Fibroblast of villous mesenchyme (primary cell): Measurements from ENCODE around the gene TRPM2. TPM values are rescaled to one million over a fixed set of nuclear protein-coding genes. Genes with fewer than 3 reads are reported as not detected.

Experiments
- DNase-seq: peaks from one replicate; pipeline ENCODE4 v3.0.0-alpha.2; 2010; ENCODE audit warnings: low read depth
- H3K4me3 ChIP-seq: 2 replicates; pipeline ENCODE4 v1.5.1; 2011; ENCODE audit warnings: low read depth, mild to moderate bottlenecking, low read length
- CTCF ChIP-seq: IDR thresholded peaks from 2 replicates; pipeline ENCODE4 v1.5.1; 2012; ENCODE audit warnings: low read depth, mild to moderate bottlenecking, low read length; ENCODE audit not compliant: insufficient read depth
- total RNA-seq: library from RNA; depleted of rRNA; stranded (reverse); fragments of >200 nt; gene quantifications from 2 replicates; pipeline ENCODE4 v1.2.3, GENCODE V29; 2012

The TRPM2 gene
- total RNA-seq, 1 donor: under 0.01 TPM

DNA sequence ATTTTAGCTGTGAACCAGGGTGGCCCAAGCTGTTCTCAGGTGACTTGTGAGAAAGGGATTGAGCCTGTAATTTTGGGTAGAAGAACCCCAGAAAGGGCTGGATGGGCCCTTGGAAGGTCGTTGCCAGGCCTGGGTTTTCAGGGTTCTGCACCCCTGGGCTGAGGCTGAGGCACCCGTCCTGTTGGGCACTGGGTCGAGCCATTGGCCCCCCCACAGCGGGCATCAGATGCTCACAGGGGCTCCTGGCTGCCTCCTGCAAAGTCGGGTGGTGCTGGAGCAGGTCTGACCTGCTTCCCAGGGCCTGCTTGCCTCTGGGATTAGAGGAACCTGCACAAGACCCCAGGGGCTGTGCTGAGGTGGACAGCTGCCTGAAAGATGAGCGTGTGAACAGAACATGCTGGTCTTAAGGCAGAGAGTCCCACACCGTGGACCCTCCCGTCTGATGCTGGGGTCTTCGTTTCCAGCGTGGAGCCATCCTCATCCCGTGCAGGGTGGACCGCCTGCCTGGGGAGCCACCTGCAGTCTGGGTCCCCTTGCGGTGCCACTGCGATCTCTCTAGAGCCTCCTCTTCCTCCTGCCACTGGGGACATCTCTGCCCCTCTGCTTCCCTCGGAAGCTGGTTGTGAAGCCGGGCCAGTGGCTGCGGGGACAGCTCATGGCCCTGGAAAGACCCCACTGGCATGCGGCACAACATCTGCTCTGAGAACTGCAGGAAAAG is 1.7 kb upstream of the TRPM2 start:
- H3K4me3 ChIP-seq: no peak overlapping the region
- no peak for TF ChIP-seq CTCF
- DNase-seq: no peak

DNA sequence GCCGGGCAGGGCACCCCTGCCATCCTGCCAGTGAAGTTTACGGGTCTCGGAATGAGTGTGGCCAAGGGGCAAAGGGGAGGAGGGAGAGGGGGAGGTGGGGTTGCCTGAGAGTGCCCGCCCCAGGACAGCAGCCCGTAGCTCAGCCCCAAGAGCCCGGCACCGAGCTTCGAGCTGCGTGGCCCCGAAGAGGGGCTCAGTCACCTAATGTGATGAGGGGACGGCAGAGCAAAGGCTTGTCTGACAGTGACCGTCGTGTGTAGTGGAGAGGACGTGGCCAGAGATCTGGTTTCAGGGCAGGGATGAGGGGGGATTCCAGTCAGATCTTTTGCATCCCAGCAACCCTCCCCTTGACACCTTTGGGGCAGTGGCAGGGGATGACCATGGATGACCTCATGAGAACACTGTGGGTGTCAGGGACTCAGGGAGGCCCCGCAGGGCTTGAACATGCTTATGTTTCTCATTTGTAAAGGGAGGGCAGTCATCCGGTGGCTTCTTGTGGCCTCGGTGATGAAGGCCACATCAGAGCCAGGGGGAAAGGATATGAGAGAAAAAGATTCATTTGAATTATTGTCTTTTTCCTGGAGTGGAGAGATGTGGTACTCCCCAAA is 1.1 kb upstream of the TRPM2 start:
- no peak for DNase-seq
- no peak for TF ChIP-seq CTCF
- no peak overlapping the region for H3K4me3 ChIP-seq

DNA sequence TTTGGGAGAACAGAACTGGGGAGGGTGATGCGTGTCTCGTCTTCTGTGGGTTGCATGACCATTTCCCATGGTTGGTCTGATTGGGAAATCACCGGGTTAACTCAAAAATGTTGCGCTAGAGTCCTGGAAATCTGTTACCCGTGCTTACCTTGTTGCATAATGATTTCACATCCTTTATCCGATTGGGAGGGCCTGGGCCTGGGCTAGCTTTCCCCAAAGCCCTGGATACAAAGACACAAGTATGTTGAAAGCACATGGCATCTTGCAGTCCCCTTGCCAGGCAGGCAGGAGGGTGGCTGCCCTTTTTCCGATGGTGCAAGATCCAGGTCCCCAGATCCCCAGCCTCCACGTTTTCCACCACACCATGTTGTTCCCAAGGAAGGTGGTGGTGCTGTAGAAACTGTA is 582 bp downstream of the TRPM2 start:
- no peak for TF ChIP-seq CTCF
- DNase-seq: peak; percentile 4

GRCh38 chr21:44354775-44355771 is 1.7 kb downstream of the TRPM2 start:
- TF ChIP-seq CTCF: no peak
- no peak overlapping the region for H3K4me3 ChIP-seq
- DNase-seq: no peak

More for the DNA sequence above, 582 bp downstream of the TRPM2 start:
- no peak overlapping the region for H3K4me3 ChIP-seq

- DNase-seq: no peak
- H3K4me3 ChIP-seq: no peak overlapping the region
- no peak for TF ChIP-seq CTCF
Observed at GRCh38 chr21:44356160-44356559, 2.7 kb downstream of the TRPM2 start.

DNA sequence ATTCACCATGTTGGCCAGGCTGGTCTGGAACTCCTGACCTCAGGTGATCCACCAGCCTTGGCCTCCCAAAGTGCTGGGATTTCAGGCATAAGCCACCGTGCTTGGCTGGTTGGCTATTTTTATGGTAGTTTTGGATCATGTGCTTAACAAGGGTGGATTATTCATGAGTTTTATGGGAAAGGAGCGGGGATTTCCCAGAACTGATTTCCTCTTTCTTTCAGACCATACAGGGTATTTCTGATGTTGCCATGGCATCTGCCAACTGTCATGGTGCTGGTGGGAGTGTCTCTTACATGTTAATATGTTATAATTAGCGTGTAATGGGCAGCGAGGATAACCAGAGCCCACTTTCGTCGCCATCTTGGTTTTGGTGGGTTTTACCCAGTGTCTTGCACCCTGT is 3.2 kb downstream of the TRPM2 start:
- TF ChIP-seq CTCF: no peak
- no peak for DNase-seq
- no peak overlapping the region for H3K4me3 ChIP-seq
